Measurements from ENCODE around the gene WDR27.

WDR27 gene

GRCh38 chr6:169577974-169578373, 123.9 kb downstream of the WDR27 start:
- DNase-seq, result no peak
- in situ Hi-C loops (cut with MboI; ENCODE audit: low pct_unique_long_range_greater_than_20kb, low sequenced_read_pairs), result no loop called here

- in situ Hi-C loops (cut with MboI; ENCODE audit: low pct_unique_long_range_greater_than_20kb, low sequenced_read_pairs), result no loop called here
Observed at GRCh38 chr6:169577236-169577635, 124.6 kb downstream of the WDR27 start.

GRCh38 chr6:169575821-169576220, 126.0 kb downstream of the WDR27 start:
- no peak for DNase-seq
- in situ Hi-C loops (cut with MboI; ENCODE audit: low pct_unique_long_range_greater_than_20kb, low sequenced_read_pairs), result no loop called here

More at GRCh38 chr6:169577236-169577635, 124.6 kb downstream of the WDR27 start:
- DNase-seq, result no peak

- in situ Hi-C loops (cut with MboI; ENCODE audit: low pct_unique_long_range_greater_than_20kb, low sequenced_read_pairs), result no loop called here
- DNase-seq, result no peak
Observed at GRCh38 chr6:169575365-169575764, 126.5 kb downstream of the WDR27 start.

- in situ Hi-C loops (cut with MboI; ENCODE audit: low pct_unique_long_range_greater_than_20kb, low sequenced_read_pairs), result no loop called here
- no peak for DNase-seq
Observed at GRCh38 chr6:169574420-169574819, 127.4 kb downstream of the WDR27 start.

- DNase-seq, result no peak
- in situ Hi-C loops (cut with MboI; ENCODE audit: low pct_unique_long_range_greater_than_20kb, low sequenced_read_pairs), result no loop called here
Observed at GRCh38 chr6:169573883-169574282, 127.9 kb downstream of the WDR27 start.

GRCh38 chr6:169571123-169571962, 130.5 kb downstream of the WDR27 start:
- in situ Hi-C loops (cut with MboI; ENCODE audit: low pct_unique_long_range_greater_than_20kb, low sequenced_read_pairs), result no loop called here
- no peak for DNase-seq

GRCh38 chr6:169568314-169569087, 133.3 kb downstream of the WDR27 start:
- DNase-seq, result no peak
- in situ Hi-C loops (cut with MboI; ENCODE audit: low pct_unique_long_range_greater_than_20kb, low sequenced_read_pairs), result no loop called here

GRCh38 chr6:169567819-169568218, 134.0 kb downstream of the WDR27 start:
- in situ Hi-C loops (cut with MboI; ENCODE audit: low pct_unique_long_range_greater_than_20kb, low sequenced_read_pairs), result no loop called here
- DNase-seq, result no peak

GRCh38 chr6:169566961-169567750, 134.7 kb downstream of the WDR27 start:
- in situ Hi-C loops (cut with MboI; ENCODE audit: low pct_unique_long_range_greater_than_20kb, low sequenced_read_pairs), result no loop called here

GRCh38 chr6:169566319-169566718, 135.5 kb downstream of the WDR27 start:
- no peak for DNase-seq
- in situ Hi-C loops (cut with MboI; ENCODE audit: low pct_unique_long_range_greater_than_20kb, low sequenced_read_pairs), result no loop called here

More at GRCh38 chr6:169566961-169567750, 134.7 kb downstream of the WDR27 start:
- no peak for DNase-seq

- no peak for DNase-seq
- in situ Hi-C loops (cut with MboI; ENCODE audit: low pct_unique_long_range_greater_than_20kb, low sequenced_read_pairs), result no loop called here
Observed at GRCh38 chr6:169564453-169565240, 137.2 kb downstream of the WDR27 start.

GRCh38 chr6:169561665-169562064, 140.2 kb downstream of the WDR27 start:
- DNase-seq, result no peak
- in situ Hi-C loops (cut with MboI; ENCODE audit: low pct_unique_long_range_greater_than_20kb, low sequenced_read_pairs), result no loop called here

- in situ Hi-C loops (cut with MboI; ENCODE audit: low pct_unique_long_range_greater_than_20kb, low sequenced_read_pairs), result no loop called here
- no peak for DNase-seq
Observed at GRCh38 chr6:169559592-169559991, 142.2 kb downstream of the WDR27 start.

- in situ Hi-C loops (cut with MboI; ENCODE audit: low pct_unique_long_range_greater_than_20kb, low sequenced_read_pairs), result no loop called here
- no peak for DNase-seq
Observed at GRCh38 chr6:169558774-169559441, 142.9 kb downstream of the WDR27 start.

GRCh38 chr6:169558378-169558773, 143.5 kb downstream of the WDR27 start:
- no peak for DNase-seq
- in situ Hi-C loops (cut with MboI; ENCODE audit: low pct_unique_long_range_greater_than_20kb, low sequenced_read_pairs), result no loop called here

GRCh38 chr6:169557887-169558286, 143.9 kb downstream of the WDR27 start:
- in situ Hi-C loops (cut with MboI; ENCODE audit: low pct_unique_long_range_greater_than_20kb, low sequenced_read_pairs), result no loop called here
- no peak for DNase-seq

GRCh38 chr6:169556758-169557548, 144.9 kb downstream of the WDR27 start:
- no peak for DNase-seq
- in situ Hi-C loops (cut with MboI; ENCODE audit: low pct_unique_long_range_greater_than_20kb, low sequenced_read_pairs), result no loop called here
